K562 (cell line): ENCODE measurements around the gene TTC23L. TPM values are rescaled to one million over a fixed set of nuclear protein-coding genes. Genes with fewer than 3 reads are reported as not detected.

ENCODE experiments used
- CBX2 ChIP-seq: fragments of 200-600 bp; sonication (generic); IDR thresholded peaks from one replicate; pipeline ENCODE4 v1.6.1; 2012; ENCODE audit warnings: mild to moderate bottlenecking, low read length, inconsistent platforms; ENCODE audit not compliant: insufficient read depth, poor library complexity, severe bottlenecking
- DPF2 ChIP-seq: fragments of 450-650 bp; IDR thresholded peaks from 2 replicates; pipeline ENCODE4 v1.6.1; 2016
- EP400 ChIP-seq: fragments of 450-650 bp; IDR thresholded peaks from 2 replicates; pipeline ENCODE4 v1.6.1; 2017; ENCODE audit warnings: antibody characterized with exemption, mild to moderate bottlenecking, moderate library complexity
- ETV6 ChIP-seq, 3 experiments: fragments of 150-350 bp in 1 of 3; sonication (generic) in 1 of 3; formaldehyde crosslinking in 1 of 3; IDR thresholded peaks; 2 replicates each; pipeline versions ENCODE4 v1.6.1 to v1.8.0; 2014 to 2022; ENCODE audit warnings: borderline replicate concordance in 2 of 3, low read depth in 2 of 3, antibody characterized with exemption in 1 of 3, low read length in 1 of 3, mild to moderate bottlenecking in 1 of 3, missing genetic modification reagents in 1 of 3
- HDAC1 ChIP-seq, 2 experiments: fragments of 450-650 bp; IDR thresholded peaks; 2 replicates each; pipeline ENCODE4 v1.6.1; 2016 to 2017; ENCODE audit warnings: inconsistent platforms in 1 of 2, mild to moderate bottlenecking in 1 of 2, moderate library complexity in 1 of 2
- JUN ChIP-seq, 2 experiments: sonication (generic) in 1 of 2; formaldehyde crosslinking in 1 of 2; IDR thresholded peaks; 2 replicates each; pipeline versions ENCODE4 v1.6.1 to v1.8.0; 2012 to 2022; ENCODE audit warnings: borderline replicate concordance in 2 of 2, mild to moderate bottlenecking in 2 of 2, improper control_type of control experiment in 1 of 2, low read depth in 1 of 2, low read length in 1 of 2, missing genetic modification reagents in 1 of 2
- LARP7 ChIP-seq: fragments of 450-650 bp; IDR thresholded peaks from 2 replicates; pipeline ENCODE4 v1.6.1; 2016
- MIER1 ChIP-seq: fragments of 450-650 bp; IDR thresholded peaks from 2 replicates; pipeline ENCODE4 v1.6.1; 2016; ENCODE audit warnings: antibody characterized with exemption, mild to moderate bottlenecking, low read depth
- NELFE ChIP-seq: IDR thresholded peaks from 2 replicates; pipeline ENCODE4 v1.6.1; 2011; ENCODE audit warnings: mild to moderate bottlenecking; ENCODE audit not compliant: insufficient read depth, insufficient read length
- NR2C1 ChIP-seq, 2 experiments: fragments of 450-650 bp; IDR thresholded peaks; 2 replicates each; pipeline ENCODE4 v1.6.1; 2017; ENCODE audit warnings: mild to moderate bottlenecking in 2 of 2, antibody characterized with exemption in 1 of 2, inconsistent platforms in 1 of 2, missing compliant biosample characterization in 1 of 2, missing genetic modification characterization in 1 of 2
- RFX7 ChIP-seq: fragments of 250-450 bp; sonication (Bioruptor Pico); IDR thresholded peaks from 2 replicates; pipeline ENCODE4 v1.5.1; 2021; ENCODE audit warnings: mild to moderate bottlenecking
- SRSF3 ChIP-seq: fragments of 200-400 bp; formaldehyde crosslinking; IDR thresholded peaks from 2 replicates; pipeline ENCODE4 v1.6.1; 2016; ENCODE audit warnings: mild to moderate bottlenecking, low read length, moderate library complexity; ENCODE audit not compliant: insufficient read depth
- ZNF239 ChIP-seq: fragments of 250-450 bp; sonication (Bioruptor Pico); IDR thresholded peaks from 2 replicates; pipeline ENCODE4 v1.4.0; 2020; ENCODE audit warnings: mild to moderate bottlenecking
- ZNF766 ChIP-seq: fragments of 200-800 bp; sonication (Bioruptor generic); conservative IDR thresholded peaks from 2 replicates; pipeline ENCODE4 v1.6.1; 2016; ENCODE audit warnings: missing genetic modification characterization, missing compliant biosample characterization
- polyA plus RNA-seq, 8 experiments: library from polyadenylated mRNA; depleted of rRNA in 4 of 8; stranded (reverse) in 5 of 8; unstranded in 3 of 8; fragments of >200 nt; fragmentation: Nextera tagmentation in 2 of 8; fragmentation: Illumina TruSeq in 1 of 8; extraction: Ambion mirVana in 2 of 8; extraction: Trizol in 1 of 8; gene quantifications; 2 replicates each; pipeline versions ENCODE4 v1.2.1 to v1.2.3, GENCODE V29; 2011 to 2014; ENCODE audit warnings: inconsistent platforms in 1 of 8, missing spikeins in 1 of 8
- total RNA-seq, 7 experiments: library from RNA; depleted of rRNA in 6 of 7; stranded (reverse); fragments of >200 nt in 6 of 7; fragmentation: Illumina TruSeq in 2 of 7; extraction: Trizol in 2 of 7; gene quantifications; 2 replicates each; pipeline versions ENCODE4 v1.2.1 to v1.2.3, GENCODE V29; 2011 to 2021; ENCODE audit warnings: low replicate concordance in 1 of 7
- TF ChIP-seq, protein P1 (sequence below): fragments of 250-450 bp; sonication (Bioruptor Pico); IDR thresholded peaks from 2 replicates; pipeline ENCODE4 v1.8.0; 2021; ENCODE audit warnings: moderate library complexity, mild to moderate bottlenecking, inconsistent platforms
- TF ChIP-seq, protein P2 (sequence below): sonication (generic); formaldehyde crosslinking; IDR thresholded peaks from 2 replicates; pipeline ENCODE4 v1.8.0; 2022; ENCODE audit warnings: mild to moderate bottlenecking, missing genetic modification reagents
- TF ChIP-seq, protein P3 (sequence below): fragments of 450-650 bp; formaldehyde crosslinking; IDR thresholded peaks from 2 replicates; pipeline ENCODE4 v1.4.0; 2020; ENCODE audit warnings: mild to moderate bottlenecking, moderate library complexity
- TF ChIP-seq, protein P4 (sequence below): conservative IDR thresholded peaks from 2 replicates; pipeline ENCODE4 v1.6.1; 2011; ENCODE audit warnings: low read depth, mild to moderate bottlenecking, low read length; ENCODE audit not compliant: control insufficient read depth
- TF ChIP-seq, protein P5 (sequence below): fragments of 450-650 bp; IDR thresholded peaks from 2 replicates; pipeline ENCODE4 v1.6.1; 2016; ENCODE audit warnings: borderline replicate concordance
- TF ChIP-seq, protein P6 (sequence below): fragments of 450-650 bp; IDR thresholded peaks from 2 replicates; pipeline ENCODE4 v1.6.1; 2016

Gene TTC23L
- total and polyA plus RNA-seq, 9 of the 15 experiments (the other 6 are each of a cell fraction or from before 2014, with no cell fraction given), result 0.03 to 0.32 (median 0.14) TPM; not detected in 2

DNA sequence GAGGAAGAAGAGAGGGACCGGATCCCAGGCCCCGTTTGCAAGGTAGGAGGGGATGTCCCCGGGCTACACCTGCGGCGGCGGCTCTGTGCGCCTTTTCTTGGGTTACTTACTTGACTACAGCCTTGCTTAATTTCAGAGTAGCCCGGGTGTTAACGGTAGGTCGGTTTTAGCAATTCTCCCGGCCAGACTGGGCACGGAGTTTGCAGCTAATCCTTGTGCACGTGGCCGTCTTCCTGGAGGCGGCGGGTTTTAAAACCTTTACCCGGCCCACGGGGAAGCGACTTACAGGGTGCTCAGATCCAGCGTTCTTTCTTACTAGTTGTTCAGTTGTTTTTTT lies 76.9 kb downstream of the TTC23L start (continued):
- TF ChIP-seq, protein P1, sequence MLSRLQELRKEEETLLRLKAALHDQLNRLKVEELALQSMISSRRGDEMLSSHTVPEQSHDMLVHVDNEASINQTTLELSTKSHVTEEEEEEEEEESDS (CRISPR knock-in tag), result no peak
- TF ChIP-seq JUN (IDR thresholded peaks at IDR 0.05; ENCODE audit: borderline replicate concordance, low read depth, low read length) (no peak), JUN (CRISPR knock-in tag; IDR thresholded peaks at IDR 0.05; ENCODE audit: borderline replicate concordance) (no peak), SRSF3 (0 out of 2 replicates have a peak, but pooled peaks have one; percentile 82), DPF2 (no peak), CBX2 (no peak), EP400 (0 out of 2 replicates have a peak, but pooled peaks have one; percentile 6), ZNF239 (CRISPR knock-in tag) (no peak), NELFE (no peak), HDAC1 (IDR thresholded peaks at IDR 0.05) (0 out of 4 replicates have a peak, but pooled peaks of 1 of the 2 experiments have one; percentile 21), ZNF766 (CRISPR knock-in tag) (peak; percentile 31; the same call in 1 of the 2 replicates), ETV6 (IDR thresholded peaks at IDR 0.05; ENCODE audit: borderline replicate concordance in 1 of 2, low read depth in 2 of 2, low read length in 1 of 2) (no peak), ETV6 (CRISPR knock-in tag; IDR thresholded peaks at IDR 0.05; ENCODE audit: borderline replicate concordance) (no peak), RFX7 (no peak), NR2C1 (IDR thresholded peaks at IDR 0.05) (no peak), NR2C1 (tag; IDR thresholded peaks at IDR 0.05) (no peak), LARP7 (no peak; the same call in 1 of the 2 replicates), MIER1 (no peak)
- TF ChIP-seq, protein P2, sequence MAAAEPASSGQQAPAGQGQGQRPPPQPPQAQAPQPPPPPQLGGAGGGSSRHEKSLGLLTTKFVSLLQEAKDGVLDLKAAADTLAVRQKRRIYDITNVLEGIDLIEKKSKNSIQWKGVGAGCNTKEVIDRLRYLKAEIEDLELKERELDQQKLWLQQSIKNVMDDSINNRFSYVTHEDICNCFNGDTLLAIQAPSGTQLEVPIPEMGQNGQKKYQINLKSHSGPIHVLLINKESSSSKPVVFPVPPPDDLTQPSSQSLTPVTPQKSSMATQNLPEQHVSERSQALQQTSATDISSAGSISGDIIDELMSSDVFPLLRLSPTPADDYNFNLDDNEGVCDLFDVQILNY, result no peak
- TF ChIP-seq, protein P3, sequence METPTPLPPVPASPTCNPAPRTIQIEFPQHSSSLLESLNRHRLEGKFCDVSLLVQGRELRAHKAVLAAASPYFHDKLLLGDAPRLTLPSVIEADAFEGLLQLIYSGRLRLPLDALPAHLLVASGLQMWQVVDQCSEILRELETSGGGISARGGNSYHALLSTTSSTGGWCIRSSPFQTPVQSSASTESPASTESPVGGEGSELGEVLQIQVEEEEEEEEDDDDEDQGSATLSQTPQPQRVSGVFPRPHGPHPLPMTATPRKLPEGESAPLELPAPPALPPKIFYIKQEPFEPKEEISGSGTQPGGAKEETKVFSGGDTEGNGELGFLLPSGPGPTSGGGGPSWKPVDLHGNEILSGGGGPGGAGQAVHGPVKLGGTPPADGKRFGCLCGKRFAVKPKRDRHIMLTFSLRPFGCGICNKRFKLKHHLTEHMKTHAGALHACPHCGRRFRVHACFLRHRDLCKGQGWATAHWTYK (CRISPR knock-in tag), result 0 out of 2 replicates have a peak, but pooled peaks have one; percentile 18
- TF ChIP-seq, protein P4, sequence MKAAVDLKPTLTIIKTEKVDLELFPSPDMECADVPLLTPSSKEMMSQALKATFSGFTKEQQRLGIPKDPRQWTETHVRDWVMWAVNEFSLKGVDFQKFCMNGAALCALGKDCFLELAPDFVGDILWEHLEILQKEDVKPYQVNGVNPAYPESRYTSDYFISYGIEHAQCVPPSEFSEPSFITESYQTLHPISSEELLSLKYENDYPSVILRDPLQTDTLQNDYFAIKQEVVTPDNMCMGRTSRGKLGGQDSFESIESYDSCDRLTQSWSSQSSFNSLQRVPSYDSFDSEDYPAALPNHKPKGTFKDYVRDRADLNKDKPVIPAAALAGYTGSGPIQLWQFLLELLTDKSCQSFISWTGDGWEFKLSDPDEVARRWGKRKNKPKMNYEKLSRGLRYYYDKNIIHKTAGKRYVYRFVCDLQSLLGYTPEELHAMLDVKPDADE, result 0 out of 2 replicates have a peak, but pooled peaks have one; percentile 29
- TF ChIP-seq, protein P5, sequence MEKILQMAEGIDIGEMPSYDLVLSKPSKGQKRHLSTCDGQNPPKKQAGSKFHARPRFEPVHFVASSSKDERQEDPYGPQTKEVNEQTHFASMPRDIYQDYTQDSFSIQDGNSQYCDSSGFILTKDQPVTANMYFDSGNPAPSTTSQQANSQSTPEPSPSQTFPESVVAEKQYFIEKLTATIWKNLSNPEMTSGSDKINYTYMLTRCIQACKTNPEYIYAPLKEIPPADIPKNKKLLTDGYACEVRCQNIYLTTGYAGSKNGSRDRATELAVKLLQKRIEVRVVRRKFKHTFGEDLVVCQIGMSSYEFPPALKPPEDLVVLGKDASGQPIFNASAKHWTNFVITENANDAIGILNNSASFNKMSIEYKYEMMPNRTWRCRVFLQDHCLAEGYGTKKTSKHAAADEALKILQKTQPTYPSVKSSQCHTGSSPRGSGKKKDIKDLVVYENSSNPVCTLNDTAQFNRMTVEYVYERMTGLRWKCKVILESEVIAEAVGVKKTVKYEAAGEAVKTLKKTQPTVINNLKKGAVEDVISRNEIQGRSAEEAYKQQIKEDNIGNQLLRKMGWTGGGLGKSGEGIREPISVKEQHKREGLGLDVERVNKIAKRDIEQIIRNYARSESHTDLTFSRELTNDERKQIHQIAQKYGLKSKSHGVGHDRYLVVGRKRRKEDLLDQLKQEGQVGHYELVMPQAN, result peak; percentile 63; the same call in 1 of the 2 replicates
- TF ChIP-seq, protein P6, sequence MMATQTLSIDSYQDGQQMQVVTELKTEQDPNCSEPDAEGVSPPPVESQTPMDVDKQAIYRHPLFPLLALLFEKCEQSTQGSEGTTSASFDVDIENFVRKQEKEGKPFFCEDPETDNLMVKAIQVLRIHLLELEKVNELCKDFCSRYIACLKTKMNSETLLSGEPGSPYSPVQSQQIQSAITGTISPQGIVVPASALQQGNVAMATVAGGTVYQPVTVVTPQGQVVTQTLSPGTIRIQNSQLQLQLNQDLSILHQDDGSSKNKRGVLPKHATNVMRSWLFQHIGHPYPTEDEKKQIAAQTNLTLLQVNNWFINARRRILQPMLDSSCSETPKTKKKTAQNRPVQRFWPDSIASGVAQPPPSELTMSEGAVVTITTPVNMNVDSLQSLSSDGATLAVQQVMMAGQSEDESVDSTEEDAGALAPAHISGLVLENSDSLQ, result no peak
